Adrenal gland (tissue), 12 donors: Measurements from ENCODE around the gene GUK1. TPM values are rescaled to one million over a fixed set of nuclear protein-coding genes. Genes with fewer than 3 reads are reported as not detected.
A peak's percentile ranks its signal among the peaks of the same experiment; 100 is the strongest.

Experiments used
- DNase-seq, 7 donors: peaks; one replicate each; pipeline ENCODE4 v3.0.0-alpha.2; 2019 to 2020
- H3K27ac ChIP-seq, 5 donors: fragments of 200-600 bp; sonication (generic) in 4 of 5; 1 replicate in 3 of 5; 2 replicates in 2 of 5; pipeline versions ENCODE4 v1.5.1 to v1.8.0; 2016 to 2020; ENCODE audit warnings: mild to moderate bottlenecking in 1 of 5
- H3K27me3 ChIP-seq: fragments of 200-600 bp; 2 replicates; pipeline ENCODE4 v1.8.0; 2021
- H3K36me3 ChIP-seq, 2 donors: fragments of 200-600 bp; replicated peaks in 1 of 2; 1 replicate in 1 of 2; 2 replicates in 1 of 2; pipeline versions ENCODE4 v1.5.1 to v1.8.0; 2018 to 2022
- H3K4me1 ChIP-seq, 2 donors: fragments of 200-600 bp; replicated peaks in 1 of 2; 1 replicate in 1 of 2; 2 replicates in 1 of 2; pipeline versions ENCODE4 v1.5.1 to v1.8.0; 2018 to 2021
- H3K4me3 ChIP-seq, 4 donors: fragments of 200-600 bp; sonication (generic) in 3 of 4; one replicate each; pipeline ENCODE4 v1.5.1; 2016 to 2018
- H3K9me3 ChIP-seq, 3 donors: fragments of 200-600 bp; sonication (generic) in 1 of 3; replicated peaks in 1 of 3; 1 replicate in 2 of 3; 2 replicates in 1 of 3; pipeline versions ENCODE4 v1.5.1 to v1.8.0; 2016 to 2021
- CTCF ChIP-seq, 6 experiments: fragments of 450-650 bp in 4 of 6; fragments of 200-600 bp in 2 of 6; sonication (generic) in 1 of 6; IDR thresholded peaks; 1 replicate in 5 of 6; 2 replicates in 1 of 6; pipeline versions ENCODE4 v1.5.1 to v1.8.0; 2016 to 2021; ENCODE audit warnings: antibody characterized with exemption in 6 of 6, mild to moderate bottlenecking in 2 of 6, moderate library complexity in 1 of 6
- POLR2A ChIP-seq, 2 donors: fragments of 450-650 bp; IDR thresholded peaks; one replicate each; pipeline ENCODE4 v1.6.1; 2017; ENCODE audit warnings: antibody characterized with exemption in 2 of 2, mild to moderate bottlenecking in 2 of 2, moderate library complexity in 1 of 2
- WGBS, 4 donors: extraction: QIAGEN DNeasy Blood & Tissue Kit in 2 of 4; methylation state at CpG; one replicate each; pipeline versions ENCODE4 v1.1.5 to v1.1.7; 2013 to 2017; 5-methylcytosine and 5-hydroxymethylcytosine counted together
- intact Hi-C, 2 donors: fragments of 100-400 bp; cut with DNase I; formaldehyde crosslinking; loops; one replicate each; pipeline versions ENCODE4 v1.14.1 to v1.15.0; 2022 to 2023
- polyA plus RNA-seq, 3 donors: library from polyadenylated mRNA; stranded (reverse); fragments of 200-250 nt in 2 of 3; fragments of 350-450 nt in 1 of 3; fragmentation: Illumina TruSeq in 1 of 3; extraction: RNeasy Lipid Tissue Mini Kit (QIAGEN cat#74804) in 1 of 3; gene quantifications; one replicate each; pipeline ENCODE4 v1.2.3, GENCODE V29; 2013 to 2014
- total RNA-seq, 9 donors: library from RNA; depleted of rRNA in 4 of 9; stranded (reverse); fragments of >200 nt in 4 of 9; fragments of 120-200 nt in 1 of 9; fragmentation: NEBNext Ultra II Directional in 1 of 9; extraction: Animal tissue kit (Norgen Biotek cat#: 25700) in 1 of 9; gene quantifications; one replicate each; pipeline versions ENCODE4 v1.1.0 to v1.2.4, GENCODE V29; 2013 to 2023
- donor health status: healthy with polysubstance abuse.
- donor health status: Bipolar disorder and iron deficiency.
- donor health status: DM: yes; HTN: yes; CAD: no.
- donor health status: DM: no; HTN: no; CAD: no.
- donor health status: DM: no; HTN: no; CAD: no.
- donor health status: DM: yes; HTN: yes; CAD: no.

GUK1 gene
- total and polyA plus RNA-seq, 12 donors = 42.3 to 427 (median 236) TPM

GRCh38 chr1:228097333-228098081, 42.6 kb upstream of the GUK1 start:
- Histone ChIP-seq H3K36me3 (peaks cover 0 to 52% of the 10 kb centered on the region in 2 donors), H3K27ac (no peak overlapping the region), H3K4me1 (peaks cover 11 to 31% of the 10 kb centered on the region in 2 donors), H3K27me3 (no peaks in the 10 kb centered on the region), H3K9me3 (peaks cover 0 to 9% (median 0%) of the 10 kb centered on the region in 3 donors), H3K4me3 (no peak overlapping the region)
- peak; percentile 2 to 56 (median 19) for DNase-seq
- 85 to 91% (median 87%) methylated on average over 29 to 34 of the region's 34 CpGs for WGBS, 4 donors
- intact Hi-C loops = no loop called here
- TF ChIP-seq CTCF (IDR thresholded peaks at IDR 0.05) (no peak), POLR2A (IDR thresholded peaks at IDR 0.05) (no peak)

GRCh38 chr1:228098323-228098931, 41.7 kb upstream of the GUK1 start:
- peaks cover 12 to 27% of the 10 kb centered on the region in 2 donors for H3K4me1 ChIP-seq
- DNase-seq = peak in 5 of 7 donors; percentile 4 to 55 (median 14)

GRCh38 chr1:228099331-228099732, 40.7 kb upstream of the GUK1 start:
- peaks cover 12 to 34% of the 10 kb centered on the region in 2 donors for H3K4me1 ChIP-seq
- intact Hi-C loops = no loop called here
- TF ChIP-seq POLR2A (IDR thresholded peaks at IDR 0.05) = no peak
- TF ChIP-seq CTCF (IDR thresholded peaks at IDR 0.05) = no peak
- peak in 3 of 7 donors; percentile 5 to 52 (median 14) for DNase-seq
- no peak overlapping the region for H3K4me3 ChIP-seq
- H3K27me3 ChIP-seq = no peaks in the 10 kb centered on the region
- H3K36me3 ChIP-seq = peaks cover 0 to 45% of the 10 kb centered on the region in 2 donors
- H3K9me3 ChIP-seq = peaks cover 0 to 7% (median 0%) of the 10 kb centered on the region in 3 donors
- 0 to 63% (median 42%) methylated on average over 2 to 4 of the region's 4 CpGs; no CpG with 5 or more reads in 1 of the 4 donors for WGBS, 4 donors
- peak overlapping the region in 1 of 5 donors; percentile 4 for H3K27ac ChIP-seq

More at GRCh38 chr1:228098323-228098931, 41.7 kb upstream of the GUK1 start:
- H3K9me3 ChIP-seq = peaks cover 0 to 9% (median 0%) of the 10 kb centered on the region in 3 donors
- WGBS, 4 donors = 89 to 91% (median 91%) methylated on average over 9 to 28 of the region's 28 CpGs
- intact Hi-C loops = no loop called here
- H3K4me3 ChIP-seq = no peak overlapping the region
- no peak overlapping the region for H3K27ac ChIP-seq
- H3K27me3 ChIP-seq = no peaks in the 10 kb centered on the region
- peaks cover 0 to 45% of the 10 kb centered on the region in 2 donors for H3K36me3 ChIP-seq
- TF ChIP-seq CTCF (IDR thresholded peaks at IDR 0.05) (no peak), POLR2A (IDR thresholded peaks at IDR 0.05) (no peak)

- no peak for TF ChIP-seq POLR2A (IDR thresholded peaks at IDR 0.05)
- TF ChIP-seq CTCF (IDR thresholded peaks at IDR 0.05) = no peak
- 78 to 85% (median 81%) methylated on average over 5 to 12 of the region's 12 CpGs for WGBS, 4 donors
- no peak overlapping the region for H3K4me3 ChIP-seq
- no peaks in the 10 kb centered on the region for H3K27me3 ChIP-seq
- peak overlapping the region in 1 of 5 donors; percentile 95 for H3K27ac ChIP-seq
- intact Hi-C loops = no loop called here
- peaks cover 0 to 51% of the 10 kb centered on the region in 2 donors for H3K36me3 ChIP-seq
- peaks cover 12 to 25% of the 10 kb centered on the region in 2 donors for H3K4me1 ChIP-seq
- no peaks in the 10 kb centered on the region for H3K9me3 ChIP-seq
- DNase-seq = peak in 3 of 7 donors; percentile 9 to 43 (median 27)
These were observed 39.1 kb upstream of the GUK1 start for GRCh38 chr1:228100822-228101613.
